GM21529 (cell line): ENCODE results near the gene MARCHF9.

Source experiments
- ATAC-seq: cut with Tn5 transposase; IDR thresholded peaks from one replicate; pipeline ENCODE4 v1.9.1; 2021; ENCODE audit not compliant: unreplicated experiment

The MARCHF9 gene

DNA sequence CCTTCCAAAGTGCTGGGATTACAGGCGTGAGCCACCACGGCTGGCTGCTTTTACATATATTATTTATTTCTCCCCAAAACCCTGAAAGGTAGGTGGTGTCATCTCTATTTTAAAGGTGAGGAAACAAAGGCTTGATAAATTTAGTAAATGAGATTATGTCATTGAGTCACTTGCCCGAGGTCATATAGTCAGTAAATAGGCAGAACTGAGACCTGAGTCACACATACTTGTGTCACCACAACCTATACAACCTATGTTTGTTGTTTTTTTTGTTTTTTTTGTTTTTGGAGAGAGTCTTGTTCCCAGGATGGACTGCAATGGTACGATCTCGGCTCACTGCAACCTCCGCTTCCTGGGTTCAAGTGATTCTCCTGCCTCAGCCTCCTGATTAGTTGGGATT, 40.5 kb downstream of the MARCHF9 start:
- no peak for ATAC-seq

DNA sequence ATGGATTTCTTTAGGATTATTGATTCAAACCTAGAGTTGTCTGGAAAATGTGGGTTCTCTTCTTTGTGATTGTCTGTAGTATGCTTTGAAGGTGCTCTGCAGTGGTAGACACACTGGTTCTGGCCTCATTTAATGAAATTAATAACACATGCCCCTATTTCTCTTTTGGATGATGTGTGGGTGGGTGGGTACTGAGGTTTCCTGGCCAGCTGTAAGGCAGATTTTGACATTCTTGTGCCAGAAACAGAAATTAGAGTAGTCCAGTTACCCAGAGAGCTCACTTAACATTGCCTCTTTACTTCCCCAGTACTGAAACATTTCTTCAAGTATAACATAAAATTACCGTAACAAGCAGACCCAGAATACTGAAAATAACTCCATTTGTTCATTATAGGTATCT, 42.1 kb downstream of the MARCHF9 start:
- no peak for ATAC-seq

DNA sequence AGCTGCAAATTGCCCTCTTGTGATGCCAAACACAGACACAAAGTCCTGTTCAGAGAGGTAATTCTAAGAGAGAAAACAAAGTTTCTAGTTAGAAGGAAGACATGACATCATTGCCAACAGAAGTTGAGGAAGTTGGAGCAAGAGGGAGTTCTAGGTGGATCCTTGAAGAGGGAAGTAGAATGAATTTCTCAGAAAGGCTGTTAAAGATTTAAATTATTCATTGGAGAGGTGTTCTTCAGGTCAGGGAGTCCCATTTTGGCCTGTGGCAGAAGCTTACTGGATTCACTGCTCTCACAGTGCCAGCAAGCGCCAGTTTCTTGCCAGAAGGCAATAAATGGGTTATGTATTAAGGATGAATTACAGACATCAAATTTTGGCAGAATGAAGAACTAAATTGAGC, 43.0 kb downstream of the MARCHF9 start:
- ATAC-seq, result no peak

DNA sequence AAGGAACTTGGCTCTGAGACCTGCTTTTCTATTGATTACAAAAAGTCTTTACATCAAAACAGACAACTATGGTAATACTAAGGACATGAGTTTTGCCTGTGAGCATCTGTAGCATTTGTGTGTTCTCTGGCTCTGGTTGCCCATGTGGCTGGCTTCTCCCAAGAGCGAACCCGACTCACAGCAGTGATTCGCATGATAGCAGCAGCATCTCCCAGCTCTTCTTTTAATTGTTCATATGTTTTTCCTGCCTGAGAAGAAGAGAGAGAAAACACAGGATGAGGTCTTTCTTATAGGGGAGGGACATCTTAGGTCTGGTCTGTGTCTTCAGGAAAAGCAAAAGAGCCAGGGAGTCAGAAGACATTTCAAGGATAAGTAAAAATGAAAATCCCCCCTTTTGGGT, 46.1 kb downstream of the MARCHF9 start:
- no peak for ATAC-seq

DNA sequence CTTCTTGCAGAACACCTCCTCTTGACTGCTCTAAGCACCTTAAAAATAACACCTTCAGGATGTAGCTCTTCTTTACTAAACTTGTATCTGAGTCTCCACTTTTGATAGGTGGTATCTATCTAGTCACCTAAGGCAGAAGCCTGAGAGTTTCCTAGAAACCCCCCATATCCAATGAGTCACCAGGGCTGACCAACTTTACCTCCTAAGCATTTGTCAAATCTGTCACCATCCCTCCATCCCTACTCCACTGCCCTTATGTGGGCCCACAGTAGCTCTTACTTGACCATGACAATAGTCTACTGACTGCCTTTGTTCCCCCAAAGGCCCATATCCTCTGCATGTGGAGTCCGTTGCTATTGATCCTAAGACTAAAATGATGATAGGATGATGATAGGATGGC, 47.7 kb downstream of the MARCHF9 start:
- ATAC-seq, result no peak

DNA sequence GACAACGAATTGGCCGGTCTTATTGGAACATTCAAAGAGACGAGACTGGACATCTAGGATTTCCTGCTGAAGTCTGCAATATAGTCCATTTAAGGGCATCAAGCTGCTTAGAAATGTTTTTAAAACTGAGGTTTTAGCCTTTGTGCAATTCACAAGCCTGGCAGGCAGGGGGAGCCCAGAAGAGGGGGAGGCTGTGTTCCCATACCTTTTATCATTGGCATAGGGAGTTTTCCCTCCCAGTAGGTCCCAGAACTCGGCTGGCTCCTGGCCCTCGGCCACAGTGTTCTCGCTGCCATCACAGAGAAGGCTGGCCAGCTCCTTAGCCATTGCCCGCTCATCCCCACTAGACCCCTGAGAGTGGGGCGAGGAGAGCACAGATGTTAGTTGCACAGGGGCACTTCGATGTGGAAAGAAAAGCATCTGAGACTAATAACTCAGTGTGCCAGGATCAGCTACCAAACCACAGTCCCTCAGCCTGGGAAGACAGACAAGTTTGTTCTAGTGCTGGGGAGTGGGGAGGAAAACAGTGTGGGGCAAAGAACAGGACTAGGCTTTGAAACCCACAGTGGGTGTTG, 48.5 kb downstream of the MARCHF9 start:
- no peak for ATAC-seq

DNA sequence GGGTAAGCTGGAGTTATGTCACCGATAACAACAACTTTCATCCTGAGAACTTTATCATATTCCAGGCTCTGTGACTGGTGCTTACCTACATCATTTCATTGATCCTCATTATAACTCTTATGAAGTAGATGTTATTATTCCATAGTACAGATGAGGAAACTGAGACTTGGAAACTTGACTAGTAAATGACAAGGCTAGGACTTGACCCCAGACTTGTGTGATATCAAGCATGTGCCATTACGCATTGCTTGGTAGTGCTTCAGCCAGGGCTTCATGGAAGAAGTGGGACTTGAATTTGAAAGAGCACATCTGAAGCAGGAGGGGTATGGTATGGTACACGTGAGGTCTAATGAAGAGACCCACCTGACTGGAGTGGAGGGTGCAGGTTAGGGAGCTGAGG, 51.8 kb downstream of the MARCHF9 start:
- no peak for ATAC-seq

DNA sequence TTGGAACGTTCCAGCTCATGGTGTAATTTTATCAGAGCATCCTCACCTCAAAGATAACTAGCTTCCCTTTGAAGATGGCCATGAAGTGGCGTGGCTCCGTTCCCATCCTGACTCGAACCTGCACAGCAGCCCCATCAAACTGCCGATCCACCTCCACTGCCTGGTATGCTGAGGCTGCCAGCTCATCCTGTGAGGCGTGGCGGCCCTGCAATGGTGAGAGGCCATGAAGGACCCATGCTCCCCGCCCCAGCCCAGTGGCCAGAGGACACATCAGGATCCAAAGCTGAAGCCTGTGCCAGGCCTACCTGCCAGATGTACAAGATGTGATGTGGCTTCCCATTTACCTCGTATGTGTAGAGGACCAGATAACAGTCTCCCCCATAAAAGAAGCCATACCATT, 52.4 kb downstream of the MARCHF9 start:
- ATAC-seq, result no peak

DNA sequence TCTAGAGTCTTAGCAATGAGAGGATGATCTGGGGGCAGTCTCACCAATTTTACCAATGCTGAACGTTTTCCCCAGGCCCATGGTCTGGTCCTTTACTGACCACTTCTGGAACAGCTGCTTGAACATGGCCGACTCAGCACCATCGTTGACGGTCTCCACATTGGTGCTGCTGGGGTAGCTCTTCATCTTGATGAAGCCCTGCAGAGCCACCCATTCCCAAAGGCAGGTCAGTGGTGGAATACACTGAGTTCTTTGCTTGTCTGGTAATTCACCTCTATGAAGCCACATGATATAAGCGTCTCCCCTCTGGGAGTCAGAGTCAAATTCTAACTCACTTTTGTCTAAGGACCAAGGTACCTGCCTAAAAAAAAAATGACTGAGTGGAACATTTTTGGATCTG, 53.4 kb downstream of the MARCHF9 start:
- ATAC-seq, result no peak

DNA sequence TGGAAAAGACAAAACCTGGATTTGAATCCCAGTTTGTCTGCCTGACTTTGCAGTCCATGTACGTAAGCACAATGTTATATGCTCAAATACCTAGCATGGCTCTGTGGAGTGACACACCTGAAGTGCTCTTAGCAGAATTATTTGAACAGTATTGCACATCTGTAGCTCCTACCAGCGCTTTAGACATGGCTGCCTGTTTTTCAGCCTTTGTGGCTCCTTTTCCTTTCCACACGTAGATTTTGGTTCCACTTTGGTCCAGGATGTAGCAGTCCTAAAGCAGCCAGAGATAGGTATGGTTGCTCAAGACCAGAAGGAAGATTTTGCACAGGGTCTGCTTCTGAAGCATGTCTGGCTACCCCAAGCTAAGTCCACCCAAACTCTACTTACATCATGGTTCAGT, 54.5 kb downstream of the MARCHF9 start:
- ATAC-seq, result no peak
